Stimulated activated CD4-positive, alpha-beta T cell treated with anti-CD3 and anti-CD28 coated beads, TNF-alpha, amount 100 ng/mL, for 24 hours (primary cell): ENCODE measurements around the gene PSME4.
"Not testable (repeated sequence)": the region's sequence is repeated elsewhere in the genome, so short reads cannot be mapped to it uniquely, and the experiment has no call there.

ENCODE experiments used
- DNase-seq, 3 experiments: peaks; one replicate each; pipeline ENCODE4 v3.0.0-alpha.2; 2020; ENCODE audit warnings: low read depth in 3 of 3

The PSME4 gene

DNA sequence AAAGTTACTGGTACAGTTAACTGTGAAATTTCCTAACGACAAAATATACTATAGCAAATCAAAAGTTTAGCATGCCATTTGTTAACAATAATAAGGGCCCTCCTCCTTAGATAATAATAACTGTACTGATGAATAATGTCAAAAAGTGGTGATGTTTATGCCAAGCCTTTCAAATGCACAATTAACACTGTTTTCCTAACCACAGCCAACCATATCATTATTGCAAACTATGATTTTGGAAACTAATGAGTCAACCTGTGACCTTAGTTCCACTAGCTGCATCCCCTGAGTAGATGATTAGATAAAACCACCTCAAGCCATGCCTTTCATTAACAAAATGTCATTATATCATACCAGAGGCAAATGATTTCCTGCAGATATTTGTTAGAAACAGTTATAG lies 85.9 kb downstream of the PSME4 start:
- DNase-seq = no peak

DNA sequence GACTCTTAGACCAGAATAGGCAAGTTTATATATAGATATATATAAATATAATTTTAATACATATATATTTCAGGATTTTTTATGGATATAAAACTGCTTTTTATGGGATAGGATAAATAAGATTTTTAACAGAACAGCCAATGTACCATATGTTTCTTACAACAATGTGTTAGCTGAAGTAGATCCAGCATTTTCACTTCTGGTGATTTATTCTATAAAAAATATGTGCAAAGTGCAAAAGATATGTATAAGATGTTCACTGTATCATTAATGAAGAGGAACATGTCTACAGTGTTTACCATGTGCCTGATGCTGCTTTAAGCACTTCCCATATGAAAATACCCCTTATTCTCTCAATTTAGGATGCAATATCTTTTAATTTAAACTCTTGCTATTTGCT lies 88.8 kb downstream of the PSME4 start:
- no peak for DNase-seq

DNA sequence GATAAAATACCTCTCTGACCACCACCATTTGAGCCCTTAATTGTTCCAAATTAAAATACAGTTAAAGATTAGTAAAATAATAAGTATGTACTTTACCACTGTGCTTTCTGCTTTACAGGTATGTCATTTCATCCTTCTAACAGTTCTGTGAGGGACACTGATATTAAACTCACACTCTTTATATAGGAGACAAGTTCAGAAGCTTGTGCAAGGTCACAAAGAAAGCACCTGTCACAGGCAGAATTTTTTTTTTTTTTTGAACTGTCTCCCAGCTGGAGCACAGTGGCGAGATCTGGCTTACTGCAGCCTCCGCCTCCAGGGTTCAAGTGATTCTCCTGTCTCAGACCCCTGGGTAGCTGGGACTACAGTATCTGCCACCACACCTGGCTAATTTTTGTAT lies 89.4 kb downstream of the PSME4 start:
- no peak for DNase-seq

DNA sequence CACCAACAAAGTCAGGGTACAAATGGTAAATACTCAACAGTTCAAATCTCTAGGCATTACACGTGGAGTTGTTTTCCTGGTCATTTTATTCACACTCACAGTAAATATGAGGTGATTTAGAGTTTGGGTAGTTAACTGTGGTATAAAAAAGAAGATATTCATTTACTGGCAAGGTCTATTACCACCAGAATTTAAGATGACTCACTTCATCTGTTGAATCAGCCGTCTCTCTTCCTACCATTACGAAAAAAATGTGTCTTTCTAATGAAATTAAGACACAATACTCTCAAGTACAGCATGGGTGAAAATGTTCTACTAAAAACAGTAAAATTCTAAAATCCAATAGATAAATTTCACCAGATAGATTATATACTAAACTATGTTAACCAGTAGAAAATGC lies 90.0 kb downstream of the PSME4 start:
- DNase-seq = no peak

DNA sequence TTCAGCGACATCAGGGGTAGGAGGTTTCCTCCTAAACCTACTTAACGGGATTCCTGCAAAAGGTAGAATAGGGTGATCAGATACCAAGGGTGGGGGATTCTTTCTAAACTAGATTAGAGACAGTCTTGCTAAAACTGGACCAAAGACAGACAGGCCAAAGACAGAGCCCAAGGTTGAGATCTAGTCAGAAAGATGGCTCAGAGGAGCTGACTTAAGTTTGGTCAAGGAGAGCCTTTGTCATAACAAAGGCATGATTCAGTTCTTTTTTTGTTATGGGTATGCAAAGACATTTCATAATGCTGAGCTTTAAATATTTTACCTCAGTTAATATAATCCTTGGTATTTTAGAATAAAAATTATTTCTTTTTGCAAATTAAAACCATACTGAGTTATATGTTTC lies 93.2 kb downstream of the PSME4 start:
- DNase-seq = no peak

DNA sequence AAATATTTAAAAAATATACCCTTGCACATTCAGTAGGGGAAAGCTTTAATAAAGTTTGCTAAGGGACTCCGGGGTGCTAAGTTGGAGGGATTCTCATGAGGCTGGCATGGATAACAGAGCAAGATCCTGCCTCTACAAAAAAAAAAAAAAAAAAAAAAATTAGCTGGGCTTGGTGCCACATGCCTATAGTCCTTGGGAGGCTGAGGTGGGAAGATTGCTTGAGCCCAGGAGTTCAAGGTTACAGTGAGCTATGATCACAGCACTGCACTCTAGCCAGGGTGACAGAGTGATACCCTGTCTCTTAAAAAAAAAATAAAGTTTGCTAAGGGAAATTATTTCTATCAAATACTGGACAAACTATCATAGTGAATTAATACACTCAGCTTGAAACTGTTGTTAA lies 93.7 kb downstream of the PSME4 start:
- DNase-seq = no peak

DNA sequence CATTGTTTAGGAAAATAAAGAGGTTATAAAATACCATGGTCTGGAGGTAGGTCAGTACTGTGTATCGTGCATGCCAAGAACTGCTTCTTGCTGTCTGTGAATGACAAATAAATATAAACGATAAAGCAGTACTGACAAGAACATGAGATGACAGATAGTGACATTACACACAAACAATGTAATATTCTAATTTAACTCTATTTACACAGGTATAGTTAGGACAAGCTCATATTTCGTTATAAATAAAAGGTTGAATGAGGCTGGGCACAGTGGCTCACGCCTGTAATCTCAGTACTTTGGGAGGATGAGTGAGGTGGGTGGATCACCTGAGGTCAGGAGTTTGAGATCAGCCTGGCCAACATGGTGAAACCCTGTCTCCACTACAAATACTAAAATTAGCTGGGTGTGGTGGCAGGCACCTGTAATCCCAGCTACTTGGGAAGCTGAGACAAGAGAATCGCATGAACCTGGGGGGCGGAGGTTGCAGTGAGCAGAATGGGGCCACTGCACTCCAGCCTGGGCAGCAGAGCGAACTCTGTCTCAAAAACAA lies 96.3 kb downstream of the PSME4 start:
- no peak for DNase-seq

DNA sequence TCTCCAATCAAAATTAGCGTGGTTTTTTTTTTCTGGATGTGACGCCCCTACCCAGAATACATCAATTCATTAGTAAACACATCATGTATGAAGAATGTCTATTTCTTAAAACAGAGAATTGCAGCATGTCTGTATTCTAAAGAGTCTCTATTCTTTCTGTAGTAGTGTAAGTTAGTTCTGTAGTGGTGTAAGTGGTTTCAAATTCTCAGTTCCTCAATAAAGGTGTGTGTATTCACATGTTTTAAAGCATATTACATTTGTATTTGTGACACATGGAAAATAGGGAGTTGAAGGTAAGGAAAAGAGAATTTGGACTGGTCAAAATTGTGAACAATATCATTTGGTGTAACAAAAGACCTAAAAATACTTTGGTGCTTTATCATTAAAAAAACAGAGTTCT lies 103.0 kb downstream of the PSME4 start:
- DNase-seq = no peak

DNA sequence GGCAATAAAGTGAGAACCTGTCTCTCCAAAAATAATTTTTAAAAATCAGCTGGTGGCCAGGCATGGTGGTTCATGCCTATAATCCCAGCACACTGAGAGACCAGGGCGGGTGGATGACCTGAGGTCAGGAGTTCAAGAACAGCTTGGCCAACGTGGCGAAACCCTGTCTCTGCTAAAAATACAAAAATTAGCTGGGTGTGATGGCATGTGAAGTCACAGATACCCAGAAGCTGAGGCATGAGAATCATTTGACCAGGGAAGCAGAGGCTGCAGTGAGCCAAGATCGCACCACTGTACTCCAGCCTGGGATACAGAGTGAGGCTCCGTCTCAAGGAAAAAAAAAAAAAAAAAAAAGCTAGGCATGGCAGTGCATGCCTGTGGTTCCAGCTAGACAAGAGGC lies 103.6 kb downstream of the PSME4 start:
- DNase-seq = no peak

DNA sequence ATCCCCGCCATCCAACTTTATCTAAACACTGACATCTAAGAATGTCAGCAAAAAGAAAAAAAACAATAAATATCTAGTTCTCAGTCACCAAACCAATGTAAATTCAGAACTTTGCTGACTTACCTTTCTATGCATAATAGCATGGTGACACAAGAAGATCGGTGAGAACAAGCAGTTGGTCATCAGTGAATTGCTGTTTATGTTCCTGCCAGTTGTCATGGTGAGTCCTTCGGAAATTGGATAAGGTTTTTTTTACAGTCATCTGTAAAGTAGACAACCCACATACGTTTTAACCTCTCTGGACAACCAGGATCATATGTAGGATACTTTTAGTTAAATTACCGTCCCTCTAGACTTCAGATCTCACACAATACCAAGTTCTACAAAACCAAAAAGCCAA lies 104.8 kb downstream of the PSME4 start:
- DNase-seq = no peak

DNA sequence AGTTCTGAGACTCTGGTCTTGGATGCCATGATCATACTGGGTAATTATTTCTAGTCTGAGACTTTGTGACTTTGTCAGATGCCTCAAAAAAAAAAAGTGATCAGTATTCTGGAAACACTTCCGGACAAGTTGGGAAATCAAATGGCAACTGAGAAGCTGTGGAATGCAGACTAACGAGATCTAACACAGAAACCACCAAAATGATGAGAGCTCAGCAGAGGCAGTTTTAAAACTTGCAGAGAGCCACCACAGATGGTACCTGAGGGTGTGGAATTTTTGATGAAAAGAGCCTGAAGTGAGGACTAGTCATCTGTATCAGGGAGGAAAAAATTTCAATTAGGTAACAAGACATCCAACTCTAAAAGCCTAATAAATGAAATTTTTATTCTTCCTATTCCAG lies 105.5 kb downstream of the PSME4 start:
- no peak for DNase-seq

DNA sequence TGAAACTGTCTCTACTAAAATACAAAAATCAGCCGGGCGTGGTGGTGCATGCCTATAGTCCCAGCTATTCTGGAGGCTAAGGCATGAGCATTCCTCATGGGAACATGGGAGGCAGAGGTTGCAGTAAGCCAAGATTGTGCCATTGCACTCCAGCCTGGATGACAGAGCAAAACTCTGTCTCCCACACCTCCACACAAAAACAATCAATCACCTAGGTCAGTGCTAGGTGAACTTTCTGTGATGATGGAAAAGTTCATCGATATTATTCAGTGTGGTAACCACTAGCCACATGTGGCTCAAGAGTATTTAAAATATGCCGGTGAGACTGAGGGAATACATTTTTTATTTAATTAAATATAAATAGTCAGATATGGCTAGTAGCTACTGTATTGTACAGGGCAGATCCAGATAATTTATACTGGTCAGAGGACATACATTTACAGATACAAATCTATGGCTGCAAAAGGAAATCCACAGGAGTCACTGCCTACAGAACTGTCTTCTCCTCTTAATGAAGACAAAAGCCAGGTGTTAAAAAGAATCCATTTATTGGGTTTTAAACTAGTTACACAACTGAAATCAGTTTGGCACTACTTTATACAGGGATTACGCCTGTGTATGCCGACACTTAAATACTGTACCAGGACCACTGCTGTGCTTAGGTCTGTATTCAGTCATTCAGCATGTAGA lies 107.1 kb downstream of the PSME4 start:
- DNase-seq = no peak

DNA sequence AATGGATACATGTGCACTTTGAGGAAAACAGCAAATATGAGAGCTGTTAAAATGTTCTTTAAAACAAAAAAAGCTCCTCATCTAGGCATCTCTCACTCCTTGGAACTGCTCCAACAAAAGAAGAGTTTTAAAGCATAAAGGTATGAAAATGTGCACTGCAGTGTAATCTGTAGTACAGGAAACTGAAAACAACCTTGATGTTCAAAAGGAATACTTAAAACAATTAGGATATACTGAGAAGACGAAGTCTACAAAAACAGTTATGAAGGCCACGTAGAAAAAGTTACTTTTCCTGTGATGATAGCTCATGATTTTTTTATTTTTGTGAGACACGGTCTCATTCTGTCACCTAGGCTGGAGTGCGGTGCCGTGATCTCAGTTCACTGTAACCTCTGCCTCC lies 109.0 kb downstream of the PSME4 start:
- no peak for DNase-seq

DNA sequence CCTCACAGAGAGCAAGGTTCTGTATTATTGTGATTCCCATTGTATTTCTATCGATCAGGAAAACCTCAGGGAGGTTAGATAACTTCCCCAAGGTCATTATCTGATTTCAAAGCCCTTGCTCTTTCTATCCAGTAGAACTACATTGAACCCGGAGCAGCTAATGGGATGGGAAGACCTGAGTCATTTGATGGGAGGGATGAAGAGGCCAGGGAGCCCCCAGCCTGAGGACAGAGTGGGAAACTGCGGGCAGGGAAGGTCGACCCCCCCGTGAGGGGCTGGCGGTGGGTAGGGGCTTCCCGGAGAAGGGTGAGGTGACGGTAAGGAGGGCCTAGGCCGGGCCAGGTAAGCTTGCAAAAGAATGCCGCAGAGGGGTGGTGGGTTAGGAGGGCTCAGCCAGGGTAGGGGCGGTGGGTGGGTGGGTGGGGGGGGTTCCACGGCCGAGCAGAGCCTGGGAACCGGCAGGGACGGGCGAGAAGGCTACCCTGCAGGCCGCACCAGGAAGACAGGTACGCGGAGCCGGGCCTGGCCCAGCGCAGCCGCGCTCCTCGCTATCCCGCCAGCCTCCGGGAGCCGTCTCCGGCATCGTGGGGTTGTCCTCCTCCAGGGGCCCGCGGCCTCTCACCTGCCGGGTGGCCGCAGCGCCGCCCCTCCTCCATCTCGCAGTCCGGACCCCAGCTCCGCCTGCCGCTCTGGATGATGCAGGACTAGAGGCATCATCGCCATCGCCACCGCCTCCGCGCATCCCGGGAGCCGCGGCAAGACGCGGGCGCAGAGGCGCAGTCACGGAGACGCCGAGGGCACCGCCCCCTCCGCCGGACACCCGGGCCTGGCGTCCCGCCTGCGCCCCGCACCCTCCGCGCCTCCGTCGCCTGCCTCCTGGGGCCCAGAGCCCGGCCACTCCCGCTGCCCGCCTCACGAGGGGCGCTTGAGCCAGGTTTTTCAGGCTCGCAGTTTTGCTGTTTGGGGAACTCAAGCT lies 111.3 kb downstream of the PSME4 start, which contains the start of gene GPR75:
Gene GPR75, minus strand, starts transcription at position 762 of the 976 bp plus-strand sequence. CDS start 5,211 bp downstream, outside the sequence.
- DNase-seq = no peak

DNA sequence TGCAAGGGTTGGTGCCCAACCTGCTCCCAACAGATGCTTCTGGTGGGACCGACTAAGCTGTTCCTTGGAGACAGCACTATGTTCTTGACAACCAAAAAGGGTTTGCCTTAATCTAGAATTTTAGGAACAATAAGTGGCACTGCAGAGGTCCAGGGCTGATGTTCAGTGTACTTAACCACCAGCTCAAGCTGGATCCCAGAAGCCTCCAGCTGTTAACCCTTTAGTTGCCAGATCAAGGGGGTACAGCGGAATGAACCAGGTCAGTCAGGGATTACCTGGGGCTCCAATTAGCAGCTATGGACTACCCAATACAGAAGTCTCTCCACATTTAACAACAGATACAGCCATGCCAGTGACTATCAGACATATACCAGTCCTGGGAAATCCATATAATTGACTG lies 114.5 kb downstream of the PSME4 start:
- DNase-seq = no peak

DNA sequence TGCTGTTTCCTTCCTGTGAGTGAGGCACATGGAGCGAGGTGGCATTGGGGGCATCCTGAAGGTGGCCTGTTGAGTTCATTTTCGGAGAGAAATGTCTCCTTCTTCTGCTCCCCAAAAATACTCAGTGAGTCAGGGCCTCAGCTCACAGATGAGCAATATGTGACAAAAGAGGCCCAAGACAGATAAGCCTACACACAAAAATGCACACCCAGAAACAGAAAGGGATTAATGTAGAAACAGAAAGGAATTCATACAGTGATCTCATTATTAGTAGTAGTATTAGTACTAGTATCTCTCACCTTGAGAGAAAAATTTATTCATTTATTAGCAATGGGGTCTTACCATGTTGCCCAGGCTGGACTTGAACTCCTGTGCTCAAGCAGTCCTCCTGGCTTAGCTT lies 116.1 kb downstream of the PSME4 start:
- no peak for DNase-seq

DNA sequence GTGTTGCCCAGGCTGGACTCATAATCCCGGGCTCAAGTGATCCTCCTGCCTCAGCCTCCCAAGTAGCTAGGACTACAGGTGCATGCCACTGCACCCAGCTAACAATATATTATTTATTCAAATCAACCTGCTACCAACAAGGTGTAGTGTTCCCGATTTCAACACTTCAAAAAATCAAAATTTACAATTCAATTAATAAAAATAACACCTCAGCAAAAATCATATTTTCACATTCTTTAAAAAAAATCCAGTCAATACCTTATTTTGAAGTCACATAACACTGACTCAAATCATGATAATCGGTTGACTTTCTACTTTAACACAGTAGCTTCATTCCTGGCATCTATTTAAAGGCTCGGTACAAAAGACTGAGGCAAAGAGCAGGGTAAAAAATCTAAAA lies 118.3 kb downstream of the PSME4 start:
- DNase-seq = no peak

DNA sequence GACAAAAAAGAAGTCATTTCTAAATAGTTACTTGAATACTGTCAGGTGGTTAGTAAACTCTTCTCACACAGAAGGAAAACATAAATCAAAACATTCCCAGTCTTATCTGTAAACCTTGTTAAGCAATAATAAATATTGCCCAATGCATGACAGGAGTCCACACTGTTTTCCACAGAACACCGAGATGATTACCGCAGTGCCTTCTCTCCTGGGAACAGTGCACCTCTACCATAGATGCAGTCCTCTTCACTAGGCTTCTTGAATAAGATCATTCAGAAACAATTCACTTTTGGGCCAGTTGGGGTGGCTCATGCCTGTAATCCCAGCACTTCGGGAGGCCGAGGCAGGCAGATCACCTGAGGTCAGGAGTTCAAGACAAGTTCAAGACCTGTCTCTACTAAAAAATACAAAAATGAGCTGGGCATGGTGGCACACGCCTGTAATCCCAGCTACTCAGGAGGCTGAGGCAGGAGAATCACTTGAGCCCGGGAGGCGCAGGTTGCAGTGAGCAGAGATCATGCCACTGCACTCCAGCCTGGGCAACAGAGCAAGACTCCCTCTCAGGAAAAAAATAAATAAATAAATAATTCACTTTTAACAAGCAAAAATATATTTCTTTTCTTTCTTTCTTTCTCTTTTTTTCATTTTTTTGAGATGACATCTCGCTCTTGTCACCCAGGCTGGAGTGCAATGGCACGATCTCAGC lies 119.6 kb downstream of the PSME4 start:
- not testable (repeated sequence) for DNase-seq

DNA sequence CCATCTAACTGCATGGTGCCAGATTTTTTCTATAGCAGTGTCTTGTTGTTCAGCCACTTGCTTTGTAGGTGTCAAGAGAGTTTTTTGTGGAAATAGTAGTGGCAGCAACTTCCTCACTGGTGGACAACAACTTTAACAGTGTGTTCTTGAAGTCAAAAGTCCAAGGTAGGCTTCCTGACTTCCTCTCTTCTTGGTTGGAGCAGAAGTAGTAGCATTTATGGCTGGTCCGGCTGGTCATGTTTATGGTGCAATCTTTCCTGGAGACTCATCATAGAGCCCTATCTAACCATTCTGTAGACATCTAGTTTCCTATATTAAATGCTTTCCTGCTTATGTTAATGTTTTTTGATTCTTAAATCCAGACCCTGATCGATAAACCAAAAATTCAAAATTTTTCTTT lies 122.7 kb downstream of the PSME4 start:
- no peak for DNase-seq

DNA sequence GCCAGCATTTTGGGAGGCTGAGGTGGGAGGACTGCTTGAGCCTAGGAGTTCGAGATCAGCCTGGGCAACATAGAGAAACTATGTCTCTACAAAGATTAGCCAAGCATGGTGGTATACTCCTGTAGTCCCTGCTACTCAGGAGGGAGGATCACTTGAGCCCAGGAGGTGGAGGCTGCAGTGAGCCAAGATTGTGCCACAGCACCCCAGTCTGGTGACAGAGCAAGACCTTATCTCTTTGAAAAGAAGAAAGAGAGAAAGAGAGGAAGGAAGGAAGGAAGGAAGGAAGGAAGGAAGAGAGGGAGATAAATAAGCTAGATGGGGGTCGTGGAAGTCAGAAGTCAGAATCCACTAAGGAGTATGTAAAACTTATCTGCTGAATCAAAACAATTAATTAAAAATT lies 127.2 kb downstream of the PSME4 start:
- no peak for DNase-seq

DNA sequence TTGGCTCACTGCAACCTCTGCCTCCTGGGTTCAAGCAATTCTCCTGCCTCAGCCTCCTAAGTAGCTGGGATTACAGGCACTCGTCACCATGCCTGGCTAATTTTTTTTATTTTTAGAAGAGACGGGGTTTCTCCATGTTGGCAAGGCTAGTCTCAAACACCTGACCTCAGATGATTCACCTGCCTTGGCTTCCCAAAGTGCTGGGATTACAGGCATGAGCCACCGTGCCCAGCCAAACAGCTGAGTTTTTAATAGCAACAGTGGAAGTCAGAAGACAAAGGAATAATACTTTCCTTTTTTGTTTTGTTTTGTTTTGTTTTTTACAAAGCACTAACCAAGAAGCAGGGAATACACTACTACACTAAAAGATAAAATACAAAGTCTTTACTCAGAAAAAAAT lies 127.9 kb downstream of the PSME4 start:
- DNase-seq = no peak

DNA sequence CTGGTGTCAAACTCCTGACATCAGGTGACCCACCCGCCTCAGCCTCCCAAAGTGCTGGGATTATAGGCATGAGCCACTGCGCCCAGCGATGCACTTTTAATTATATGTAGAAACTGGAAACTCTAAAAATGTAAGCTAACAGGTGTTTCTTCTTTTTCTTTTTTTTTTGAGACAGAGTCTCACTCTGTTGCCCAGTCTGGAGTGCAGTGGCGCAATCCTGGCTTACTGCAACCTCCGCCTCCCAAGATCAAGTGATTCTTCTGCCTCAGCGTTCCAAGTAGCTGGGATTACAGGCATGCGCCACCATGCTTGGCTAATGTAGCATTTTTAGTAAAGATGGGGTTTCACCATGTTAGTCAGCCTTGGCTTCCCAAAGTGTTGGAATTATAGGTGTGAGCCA lies 129.1 kb downstream of the PSME4 start:
- DNase-seq = not testable (repeated sequence)
